HTERT RPE-1 (cell line): ENCODE measurements around the gene SESTD1.

ENCODE experiments used
- in situ Hi-C: fragments of 300-500 bp; cut with MboI; formaldehyde crosslinking; loops from 4 replicates; pipeline ENCODE4 v1.14.3; 2020; ENCODE audit warnings: low sequenced_read_pairs

The SESTD1 gene

GRCh38 chr2:179264368-179265081 lies at the start of gene SESTD1:
SESTD1 (minus strand) TSS chr2:179264832; CDS start chr2:179191841, 72,991 bp downstream.
- in situ Hi-C loops: no loop called here

GRCh38 chr2:179313057-179313456 lies 48.4 kb upstream of the SESTD1 start:
- in situ Hi-C loops: no loop called here

GRCh38 chr2:179311101-179311500 lies 46.5 kb upstream of the SESTD1 start:
- in situ Hi-C loops: no loop called here

- in situ Hi-C loops: no loop called here
Measured at GRCh38 chr2:179307616-179308371, 43.2 kb upstream of the SESTD1 start.

GRCh38 chr2:179305125-179305524 lies 40.5 kb upstream of the SESTD1 start:
- in situ Hi-C loops: no loop called here

- in situ Hi-C loops: no loop called here
Measured at GRCh38 chr2:179304424-179304823, 39.8 kb upstream of the SESTD1 start.

GRCh38 chr2:179302764-179303571 lies 38.3 kb upstream of the SESTD1 start:
- in situ Hi-C loops: no loop called here

GRCh38 chr2:179302149-179302548 lies 37.5 kb upstream of the SESTD1 start:
- in situ Hi-C loops: no loop called here

- in situ Hi-C loops: no loop called here
Measured at GRCh38 chr2:179298666-179299065, 34.0 kb upstream of the SESTD1 start.

- in situ Hi-C loops: no loop called here
Measured at GRCh38 chr2:179297927-179298326, 33.3 kb upstream of the SESTD1 start.

- in situ Hi-C loops: no loop called here
Measured at GRCh38 chr2:179290329-179290728, 25.7 kb upstream of the SESTD1 start.

- in situ Hi-C loops: no loop called here
Measured at GRCh38 chr2:179285060-179285459, 20.4 kb upstream of the SESTD1 start.

- in situ Hi-C loops: no loop called here
Measured at GRCh38 chr2:179277429-179278196, 13.0 kb upstream of the SESTD1 start.

- in situ Hi-C loops: no loop called here
Measured at GRCh38 chr2:179275253-179276012, 10.8 kb upstream of the SESTD1 start.

GRCh38 chr2:179274749-179275148 lies 10.1 kb upstream of the SESTD1 start:
- in situ Hi-C loops: no loop called here

GRCh38 chr2:179273461-179273962 lies 8.9 kb upstream of the SESTD1 start:
- in situ Hi-C loops: no loop called here

- in situ Hi-C loops: no loop called here
Measured at GRCh38 chr2:179272406-179273192, 8.0 kb upstream of the SESTD1 start.

- in situ Hi-C loops: no loop called here
Measured at GRCh38 chr2:179270689-179271088, 6.1 kb upstream of the SESTD1 start.
